ENCODE data around the gene TICRR.

The TICRR gene

DNA sequence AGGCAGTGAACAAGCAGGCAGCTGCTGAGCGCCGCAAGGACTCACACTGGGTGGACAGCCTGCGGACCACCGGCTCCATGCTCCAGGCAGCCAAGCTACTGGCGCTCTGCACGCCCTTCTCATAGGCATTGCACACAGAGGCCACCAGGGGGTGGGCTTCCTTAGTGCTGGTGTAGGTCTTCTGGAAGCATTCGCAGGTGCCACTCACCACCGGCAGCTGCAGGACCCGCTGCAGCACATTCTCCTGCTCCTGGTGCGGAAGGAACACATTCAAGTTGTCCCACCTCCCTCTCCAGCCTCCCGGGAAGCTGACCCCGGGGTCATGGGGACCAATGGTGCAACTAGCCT is 97.9 kb downstream of the TICRR start:
- no peak overlapping the region for H3K27ac ChIP-seq
- no peak for TF ChIP-seq ZFX (IDR thresholded peaks at IDR 0.05; ENCODE audit: borderline replicate concordance)
- TF ChIP-seq, protein P1, sequence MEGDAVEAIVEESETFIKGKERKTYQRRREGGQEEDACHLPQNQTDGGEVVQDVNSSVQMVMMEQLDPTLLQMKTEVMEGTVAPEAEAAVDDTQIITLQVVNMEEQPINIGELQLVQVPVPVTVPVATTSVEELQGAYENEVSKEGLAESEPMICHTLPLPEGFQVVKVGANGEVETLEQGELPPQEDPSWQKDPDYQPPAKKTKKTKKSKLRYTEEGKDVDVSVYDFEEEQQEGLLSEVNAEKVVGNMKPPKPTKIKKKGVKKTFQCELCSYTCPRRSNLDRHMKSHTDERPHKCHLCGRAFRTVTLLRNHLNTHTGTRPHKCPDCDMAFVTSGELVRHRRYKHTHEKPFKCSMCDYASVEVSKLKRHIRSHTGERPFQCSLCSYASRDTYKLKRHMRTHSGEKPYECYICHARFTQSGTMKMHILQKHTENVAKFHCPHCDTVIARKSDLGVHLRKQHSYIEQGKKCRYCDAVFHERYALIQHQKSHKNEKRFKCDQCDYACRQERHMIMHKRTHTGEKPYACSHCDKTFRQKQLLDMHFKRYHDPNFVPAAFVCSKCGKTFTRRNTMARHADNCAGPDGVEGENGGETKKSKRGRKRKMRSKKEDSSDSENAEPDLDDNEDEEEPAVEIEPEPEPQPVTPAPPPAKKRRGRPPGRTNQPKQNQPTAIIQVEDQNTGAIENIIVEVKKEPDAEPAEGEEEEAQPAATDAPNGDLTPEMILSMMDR (IDR thresholded peaks at IDR 0.05) = peak; percentile 84

DNA sequence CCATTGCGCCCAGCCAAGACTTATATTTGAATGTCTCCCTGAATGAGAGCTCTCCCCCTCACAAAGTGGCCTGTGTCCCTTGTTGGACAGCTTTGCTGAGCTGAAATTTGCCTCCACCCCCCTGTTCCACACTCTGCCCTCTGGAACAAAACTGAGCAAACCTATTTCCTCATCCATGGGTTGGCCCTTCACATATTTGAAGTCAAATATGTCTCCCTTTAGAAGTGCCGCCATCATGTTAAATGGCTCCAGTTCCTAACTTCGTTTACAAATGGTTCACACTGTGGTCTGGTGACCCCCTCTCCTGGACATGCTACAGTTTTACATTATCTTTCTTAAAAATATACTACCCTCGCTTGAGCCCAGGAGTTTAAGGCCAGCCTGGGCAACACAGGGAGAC is 99.3 kb downstream of the TICRR start:
- H3K27ac ChIP-seq = no peak overlapping the region
- TF ChIP-seq ZFX (IDR thresholded peaks at IDR 0.05; ENCODE audit: borderline replicate concordance) = no peak
- TF ChIP-seq, protein P1 (IDR thresholded peaks at IDR 0.05) = no peak

GRCh38 chr15:89675606-89676005 is 100.3 kb downstream of the TICRR start:
- TF ChIP-seq, protein P1 (IDR thresholded peaks at IDR 0.05) = no peak
- no peak for TF ChIP-seq ZFX (IDR thresholded peaks at IDR 0.05; ENCODE audit: borderline replicate concordance)
- H3K27ac ChIP-seq = no peak overlapping the region

- no peak overlapping the region for H3K27ac ChIP-seq
- TF ChIP-seq, protein P1 (IDR thresholded peaks at IDR 0.05) = no peak
- TF ChIP-seq ZFX (IDR thresholded peaks at IDR 0.05; ENCODE audit: borderline replicate concordance) = no peak
These were observed 102.1 kb downstream of the TICRR start for GRCh38 chr15:89677381-89677780.

Data from 22Rv1 (cell line).